PFSK-1 (cell line): Measurements from ENCODE around the gene CHST5.

Source experiments
- FOXP2 ChIP-seq: optimal IDR thresholded peaks from 2 replicates; pipeline ENCODE3; 2011; ENCODE audit warnings: borderline replicate concordance, control low read depth, inconsistent platforms; ENCODE audit not compliant: insufficient read depth; ENCODE audit errors: extremely low read length, extremely low read depth
- POLR2AphosphoS5 ChIP-seq: IDR thresholded peaks from 2 replicates; pipeline ENCODE4 v1.6.1; 2012; ENCODE audit warnings: low read depth, mild to moderate bottlenecking, control low read depth, low read length, moderate library complexity
- SIN3A ChIP-seq: IDR thresholded peaks from 2 replicates; pipeline ENCODE4 v1.6.1; 2012; ENCODE audit warnings: mild to moderate bottlenecking, low read length, moderate library complexity, borderline replicate concordance; ENCODE audit not compliant: insufficient read depth
- TAF1 ChIP-seq: IDR thresholded peaks from 2 replicates; pipeline ENCODE4 v1.6.1; 2012; ENCODE audit warnings: low read length, control low read depth, borderline replicate concordance; ENCODE audit not compliant: insufficient read depth
- TF ChIP-seq, protein P1 (sequence below), 2 experiments: IDR thresholded peaks; 2 replicates each; pipeline versions ENCODE4 v1.6.1 to v1.8.0; 2011 to 2012; ENCODE audit warnings: low read depth in 2 of 2, low read length in 2 of 2, control low read depth in 1 of 2, inconsistent platforms in 1 of 2, mild to moderate bottlenecking in 1 of 2, moderate library complexity in 1 of 2; ENCODE audit not compliant: insufficient read depth in 1 of 2

Gene CHST5

DNA sequence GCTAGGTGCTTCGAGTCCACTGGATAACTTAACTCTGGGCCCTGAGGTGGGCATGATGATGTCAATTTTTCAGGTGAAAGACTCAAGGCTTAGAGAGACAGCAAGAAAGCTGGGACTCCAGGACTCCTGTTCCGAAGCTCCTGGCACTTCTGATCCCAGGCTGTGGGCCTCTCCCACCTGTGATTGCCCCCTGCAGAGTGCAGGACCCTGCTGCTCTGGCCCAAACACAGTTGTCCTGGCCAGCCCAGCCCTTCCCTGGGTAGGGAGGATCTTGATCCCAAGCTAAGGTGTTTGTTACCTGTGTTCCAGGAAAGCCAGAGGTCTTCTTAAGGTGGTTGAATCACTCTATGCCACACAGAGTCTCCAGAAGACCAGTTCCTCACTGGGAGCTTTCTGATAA lies 3.1 kb downstream of the CHST5 start:
- TF ChIP-seq SIN3A = no peak
- no peak for TF ChIP-seq TAF1
- no peak for TF ChIP-seq POLR2AphosphoS5
- TF ChIP-seq FOXP2 = no peak
- TF ChIP-seq, protein P1, sequence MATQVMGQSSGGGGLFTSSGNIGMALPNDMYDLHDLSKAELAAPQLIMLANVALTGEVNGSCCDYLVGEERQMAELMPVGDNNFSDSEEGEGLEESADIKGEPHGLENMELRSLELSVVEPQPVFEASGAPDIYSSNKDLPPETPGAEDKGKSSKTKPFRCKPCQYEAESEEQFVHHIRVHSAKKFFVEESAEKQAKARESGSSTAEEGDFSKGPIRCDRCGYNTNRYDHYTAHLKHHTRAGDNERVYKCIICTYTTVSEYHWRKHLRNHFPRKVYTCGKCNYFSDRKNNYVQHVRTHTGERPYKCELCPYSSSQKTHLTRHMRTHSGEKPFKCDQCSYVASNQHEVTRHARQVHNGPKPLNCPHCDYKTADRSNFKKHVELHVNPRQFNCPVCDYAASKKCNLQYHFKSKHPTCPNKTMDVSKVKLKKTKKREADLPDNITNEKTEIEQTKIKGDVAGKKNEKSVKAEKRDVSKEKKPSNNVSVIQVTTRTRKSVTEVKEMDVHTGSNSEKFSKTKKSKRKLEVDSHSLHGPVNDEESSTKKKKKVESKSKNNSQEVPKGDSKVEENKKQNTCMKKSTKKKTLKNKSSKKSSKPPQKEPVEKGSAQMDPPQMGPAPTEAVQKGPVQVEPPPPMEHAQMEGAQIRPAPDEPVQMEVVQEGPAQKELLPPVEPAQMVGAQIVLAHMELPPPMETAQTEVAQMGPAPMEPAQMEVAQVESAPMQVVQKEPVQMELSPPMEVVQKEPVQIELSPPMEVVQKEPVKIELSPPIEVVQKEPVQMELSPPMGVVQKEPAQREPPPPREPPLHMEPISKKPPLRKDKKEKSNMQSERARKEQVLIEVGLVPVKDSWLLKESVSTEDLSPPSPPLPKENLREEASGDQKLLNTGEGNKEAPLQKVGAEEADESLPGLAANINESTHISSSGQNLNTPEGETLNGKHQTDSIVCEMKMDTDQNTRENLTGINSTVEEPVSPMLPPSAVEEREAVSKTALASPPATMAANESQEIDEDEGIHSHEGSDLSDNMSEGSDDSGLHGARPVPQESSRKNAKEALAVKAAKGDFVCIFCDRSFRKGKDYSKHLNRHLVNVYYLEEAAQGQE (IDR thresholded peaks at IDR 0.05; ENCODE audit: insufficient read depth in 1 of 2, low read depth in 2 of 2, low read length in 2 of 2) = no peak

- TF ChIP-seq SIN3A = no peak
These were observed 3.7 kb downstream of the CHST5 start for GRCh38 chr16:75532142-75532765.

DNA sequence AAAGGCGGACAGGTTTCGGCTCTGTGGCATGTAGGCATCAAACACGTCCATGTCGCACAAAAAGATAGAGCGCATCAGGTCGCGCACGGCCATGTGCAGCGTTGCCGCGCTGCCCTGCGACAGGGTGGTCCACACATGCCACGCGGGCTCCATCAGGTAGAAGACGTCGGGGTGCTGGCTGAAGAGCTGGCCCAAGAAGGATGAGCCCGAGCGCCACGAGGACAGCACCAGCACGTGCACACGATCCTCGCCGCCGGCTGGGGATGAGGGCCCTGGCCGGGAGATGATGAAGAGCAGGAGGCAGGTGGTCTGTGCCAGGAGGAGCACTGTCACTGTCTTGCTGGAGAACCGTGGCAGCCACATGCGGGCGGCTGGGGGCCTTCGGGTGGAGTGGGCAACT lies 5.9 kb downstream of the CHST5 start:
- no peak for TF ChIP-seq FOXP2
- TF ChIP-seq TAF1 = no peak
- TF ChIP-seq, protein P1 (IDR thresholded peaks at IDR 0.05; ENCODE audit: insufficient read depth in 1 of 2, low read depth in 2 of 2, low read length in 2 of 2) = no peak
- TF ChIP-seq POLR2AphosphoS5 = no peak

DNA sequence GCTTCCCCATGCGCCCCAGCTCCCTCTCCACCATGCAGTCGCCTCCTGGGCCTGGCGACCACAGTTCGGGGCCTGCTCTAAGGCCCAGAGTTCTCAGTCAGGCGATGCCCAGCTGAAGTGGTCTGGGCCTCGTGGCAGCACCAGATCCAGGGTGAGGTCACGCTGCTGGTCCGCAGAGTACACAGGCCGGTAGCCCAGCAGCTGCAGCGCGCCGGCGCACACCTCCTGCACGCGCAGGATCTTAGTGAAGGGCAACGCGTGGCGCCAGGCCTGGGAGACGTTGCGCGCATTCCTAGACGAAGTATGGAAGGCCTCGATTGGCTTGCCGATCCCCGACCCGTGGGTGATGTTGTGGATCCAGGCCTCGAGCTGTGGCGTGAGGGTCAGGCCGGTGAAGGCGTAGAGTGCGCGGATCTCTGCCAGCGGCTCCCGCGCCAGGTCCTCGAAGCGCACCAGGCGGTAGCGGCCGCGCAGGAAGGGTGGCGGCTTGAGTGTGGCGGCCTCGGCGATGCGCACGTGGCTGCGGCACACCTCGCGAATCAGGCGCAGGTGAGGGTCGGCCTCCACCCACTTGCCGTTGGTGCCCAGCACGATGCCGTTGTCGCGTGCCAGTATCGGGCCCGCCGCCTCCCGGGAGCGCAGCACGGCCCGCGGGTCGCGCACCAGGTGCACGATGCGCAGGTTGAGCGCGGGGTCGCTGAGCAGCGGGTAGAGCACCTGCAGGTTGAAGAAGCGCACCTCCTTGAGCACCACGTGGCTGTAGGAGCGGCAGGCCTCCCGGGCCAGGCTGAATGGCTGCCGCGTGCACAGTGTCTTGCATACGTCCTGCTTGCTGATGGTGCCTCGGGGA lies 6.6 kb downstream of the CHST5 start:
- TF ChIP-seq TAF1 (no peak), FOXP2 (no peak), POLR2AphosphoS5 (no peak), SIN3A (no peak)
- TF ChIP-seq, protein P1 (IDR thresholded peaks at IDR 0.05; ENCODE audit: insufficient read depth in 1 of 2, low read depth in 2 of 2, low read length in 2 of 2) = no peak

DNA sequence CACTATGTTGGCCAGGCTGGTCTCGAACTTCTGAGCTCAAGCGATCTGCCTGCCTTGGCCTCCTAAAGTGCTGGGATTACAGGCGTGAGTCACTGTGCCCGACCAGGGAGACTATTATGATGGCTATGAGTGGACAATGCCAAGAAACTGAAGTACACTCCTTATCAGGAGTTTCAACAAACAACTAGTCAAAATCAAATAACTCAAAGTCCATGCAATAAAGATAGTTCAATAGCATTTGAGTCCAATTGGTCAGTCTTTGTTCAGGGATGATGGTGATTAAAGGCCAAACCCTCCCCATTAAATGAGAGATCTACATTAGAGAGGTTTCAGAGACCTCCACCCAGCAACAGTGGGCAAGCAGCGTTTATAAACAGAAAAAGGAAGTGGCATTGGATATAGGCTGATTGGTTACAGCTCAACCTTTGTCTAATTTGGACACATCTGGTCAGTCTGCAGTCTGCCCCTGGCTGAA lies 8.0 kb downstream of the CHST5 start:
- TF ChIP-seq TAF1 = no peak
- no peak for TF ChIP-seq FOXP2
- no peak for TF ChIP-seq POLR2AphosphoS5
- TF ChIP-seq, protein P1 (IDR thresholded peaks at IDR 0.05; ENCODE audit: insufficient read depth in 1 of 2, low read depth in 2 of 2, low read length in 2 of 2) = no peak
- no peak for TF ChIP-seq SIN3A
